GM23338 (cell line): ENCODE data around the gene UTP4. TPM values are rescaled to one million over a fixed set of nuclear protein-coding genes. Genes with fewer than 3 reads are reported as not detected.

Source experiments
- ATAC-seq: fragments of 200-7000 bp; cut with Tn5 transposase; 3 replicates; pipeline ENCODE4 v1.9.1; 2020
- DNase-seq: peaks from one replicate; pipeline ENCODE4 v3.0.0-alpha.2; 2015; ENCODE audit warnings: low spot score
- H2AFZ ChIP-seq: fragments of 200-600 bp; sonication (generic); 2 replicates; pipeline ENCODE4 v1.8.0; 2016; ENCODE audit warnings: antibody characterized with exemption, mild to moderate bottlenecking, moderate library complexity
- H3F3A ChIP-seq: fragments of 200-600 bp; sonication (generic); replicated peaks from 2 replicates; pipeline ENCODE4 v1.8.0; 2017; ENCODE audit warnings: antibody characterized with exemption, mixed run types, low read depth
- H3K27ac ChIP-seq: fragments of 200-600 bp; sonication (generic); 2 replicates; pipeline ENCODE4 v1.6.1; 2016; ENCODE audit warnings: low read depth
- H3K27me3 ChIP-seq: fragments of 200-600 bp; sonication (generic); 2 replicates; pipeline ENCODE4 v1.8.0; 2016; ENCODE audit warnings: mild to moderate bottlenecking, mixed run types, moderate library complexity; ENCODE audit not compliant: insufficient read depth
- H3K36me3 ChIP-seq: fragments of 200-600 bp; sonication (generic); 2 replicates; pipeline ENCODE4 v1.8.0; 2016; ENCODE audit warnings: mild to moderate bottlenecking; ENCODE audit not compliant: insufficient read depth
- H3K4me1 ChIP-seq: fragments of 200-600 bp; sonication (generic); 2 replicates; pipeline ENCODE4 v1.8.0; 2016; ENCODE audit warnings: mild to moderate bottlenecking, moderate library complexity; ENCODE audit not compliant: insufficient read depth
- H3K4me2 ChIP-seq: fragments of 200-600 bp; sonication (generic); 2 replicates; pipeline ENCODE4 v1.7.1; 2017; ENCODE audit warnings: mixed run types
- H3K4me3 ChIP-seq: fragments of 200-600 bp; sonication (generic); 2 replicates; pipeline ENCODE4 v1.6.1; 2016; ENCODE audit warnings: mixed run types
- H3K79me2 ChIP-seq: fragments of 200-600 bp; sonication (generic); replicated peaks from 2 replicates; pipeline ENCODE4 v1.8.0; 2017; ENCODE audit warnings: mild to moderate bottlenecking; ENCODE audit not compliant: insufficient read depth
- H3K9me2 ChIP-seq: fragments of 200-600 bp; sonication (generic); 2 replicates; pipeline ENCODE4 v1.8.0; 2017; ENCODE audit not compliant: insufficient read depth
- H4K20me1 ChIP-seq: fragments of 200-600 bp; sonication (generic); replicated peaks from 2 replicates; pipeline ENCODE4 v1.8.0; 2017; ENCODE audit warnings: mild to moderate bottlenecking; ENCODE audit not compliant: insufficient read depth
- H3K27ac Mint-ChIP-seq: 2 replicates; pipeline ENCODE4 v1.8.0; 2020; ENCODE audit warnings: inconsistent platforms, mild to moderate bottlenecking, moderate library complexity, mixed read lengths
- H3K27me3 Mint-ChIP-seq: 3 replicates; pipeline ENCODE4 v1.8.0; 2022; ENCODE audit warnings: low read depth, mild to moderate bottlenecking, moderate library complexity, mixed read lengths, inconsistent platforms; ENCODE audit not compliant: insufficient read depth, poor library complexity
- H3K36me3 Mint-ChIP-seq: 3 replicates; pipeline ENCODE4 v1.8.0; 2021; ENCODE audit warnings: low read depth, mild to moderate bottlenecking, inconsistent platforms, moderate library complexity, mixed read lengths
- H3K4me1 Mint-ChIP-seq: 3 replicates; pipeline ENCODE4 v1.8.0; 2020; ENCODE audit warnings: mild to moderate bottlenecking, inconsistent platforms, mixed read lengths
- H3K4me3 Mint-ChIP-seq: 3 replicates; pipeline ENCODE4 v1.8.0; 2021; ENCODE audit warnings: moderate library complexity, mild to moderate bottlenecking, inconsistent platforms, mixed read lengths
- H3K9me3 Mint-ChIP-seq: 3 replicates; pipeline ENCODE4 v1.8.0; 2020; ENCODE audit warnings: moderate library complexity, mild to moderate bottlenecking, inconsistent platforms, mixed read lengths
- CREB1 ChIP-seq: fragments of 250-450 bp; sonication (Bioruptor Pico); IDR thresholded peaks from 2 replicates; pipeline ENCODE4 v1.5.0; 2020; ENCODE audit warnings: low read depth, mild to moderate bottlenecking, moderate library complexity
- JUNB ChIP-seq: IDR thresholded peaks from one replicate; pipeline ENCODE4 v1.6.1; 2016; ENCODE audit warnings: antibody characterized with exemption; ENCODE audit not compliant: unreplicated experiment
- NANOG ChIP-seq: IDR thresholded peaks from 2 replicates; pipeline ENCODE4 v1.6.1; 2016; ENCODE audit warnings: antibody characterized with exemption, borderline replicate concordance
- POLR2AphosphoS5 ChIP-seq: IDR thresholded peaks from 2 replicates; pipeline ENCODE4 v1.6.1; 2016; ENCODE audit warnings: antibody characterized with exemption, low read depth
- long read RNA-seq: library from polyadenylated mRNA; unstranded; transcript quantifications from one replicate; pipeline ENCODE4 v2.0.0, GENCODE V29; 2020; ENCODE audit not compliant: unreplicated experiment
- polyA plus RNA-seq: library from polyadenylated mRNA; unstranded; fragments of >200 nt; fragmentation: Nextera tagmentation; extraction: Ambion mirVana; gene quantifications from 2 replicates; pipeline ENCODE4 v1.2.1, GENCODE V29; 2016
- total RNA-seq: library from RNA; depleted of rRNA; stranded (reverse); fragments of >200 nt; shearing (Covaris generic); gene quantifications from 2 replicates; pipeline ENCODE4 v1.2.3, GENCODE V29; 2014; rRNA removed
- TF ChIP-seq, protein P1 (sequence below), 2 experiments: fragments of 200-600 bp in 1 of 2; sonication (generic) in 1 of 2; conservative IDR thresholded peaks; 2 replicates each; pipeline versions ENCODE4 v1.5.1 to v1.6.1; 2016 to 2017; ENCODE audit warnings: antibody characterized with exemption in 2 of 2, low read depth in 2 of 2, mild to moderate bottlenecking in 2 of 2, moderate library complexity in 1 of 2
- TF ChIP-seq, protein P2 (sequence below): IDR thresholded peaks from one replicate; pipeline ENCODE4 v1.6.1; 2018; ENCODE audit warnings: antibody characterized with exemption; ENCODE audit not compliant: unreplicated experiment

The UTP4 gene
- total RNA-seq: 66.6 and 76.7 TPM in 2 replicates
- polyA plus RNA-seq: 63.2 TPM in 2 replicates
- long read RNA-seq, transcript UTP4-201 (17 exons, 2,322 nt): major isoform, 37 of 58 reads
- long read RNA-seq, transcript UTP4-203 (17 exons, 2,186 nt): minor isoform, 6 of 58 reads
- long read RNA-seq, partial matches to known transcripts: 6 of 58 reads
- long read RNA-seq, other reads (novel, unspliced or antisense): 9 of 58 reads

DNA sequence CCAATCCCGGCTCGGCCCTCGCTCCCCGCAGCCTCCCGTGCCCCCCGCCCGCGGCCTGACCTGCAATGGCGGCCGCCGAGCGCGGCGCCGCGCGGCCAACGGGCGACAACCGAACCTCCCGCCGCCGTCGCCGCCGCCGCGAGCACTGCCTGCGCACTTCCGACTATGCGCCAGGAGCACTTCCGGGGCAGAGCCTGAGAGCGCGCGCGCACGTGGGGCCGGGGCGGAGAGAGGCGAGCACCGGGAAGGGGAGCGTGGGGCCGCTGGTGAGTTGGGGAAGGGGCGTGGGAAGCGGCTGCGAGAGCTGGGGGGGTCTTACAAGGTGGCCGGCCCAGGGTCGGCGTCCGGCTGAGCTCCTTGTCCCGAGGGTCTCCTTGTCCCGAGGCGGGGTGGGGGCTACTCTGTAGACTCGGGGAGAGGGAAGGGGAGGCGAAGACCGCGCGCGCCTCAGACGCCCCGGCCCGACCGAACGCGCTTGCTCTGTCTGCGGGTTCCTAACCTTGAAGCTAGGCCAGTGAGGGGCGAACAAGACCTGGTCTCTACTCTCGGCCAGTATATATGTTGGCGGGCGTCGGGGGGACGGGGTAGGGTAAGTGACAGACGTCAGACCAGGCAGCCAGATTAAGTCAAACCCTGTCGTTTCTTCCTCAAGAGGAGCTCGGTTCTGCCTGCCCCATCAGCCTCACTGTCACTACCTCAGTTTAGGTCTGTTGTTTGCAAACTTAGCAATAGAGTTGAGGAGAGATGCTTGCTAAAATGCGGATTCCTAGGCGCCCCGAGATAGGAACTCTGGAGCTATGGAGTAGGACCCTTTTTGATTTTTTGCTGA is at the start of gene UTP4, which contains the start of gene CHTF8:
Gene UTP4 (plus strand): TSS at position 226 of the 829 bp plus-strand sequence. CDS start 811 bp downstream, outside the sequence.
Gene CHTF8 (minus strand): TSS at position 165 of the 829 bp plus-strand sequence. CDS start 11,130 bp downstream, outside the sequence.
- Histone ChIP-seq H3K4me2 (peak within 1 kb of the TSS; percentile 99), H3K27me3 (no peaks in the 10 kb centered on the region), H2AFZ (peak within 1 kb of the TSS; percentile 81; the same call in 1 of the 2 replicates), H3K4me1 (peaks cover 18% of the 10 kb centered on the region), H3K4me3 (peak within 1 kb of the TSS; percentile 99), H3K36me3 (peaks cover 15% of the 10 kb centered on the region), H4K20me1 (peaks cover 47% of the 10 kb centered on the region), H3K79me2 (peaks cover 93% of the 10 kb centered on the region), H3F3A (peaks cover 23% of the 10 kb centered on the region), H3K9me2 (no peaks in the 10 kb centered on the region), H3K27ac (peak within 1 kb of the TSS; percentile 100)
- peak; percentile 85 for ATAC-seq
- peaks cover 55% of the 10 kb centered on the region for H3K36me3 Mint-ChIP-seq
- H3K27me3 Mint-ChIP-seq: peaks cover 12% of the 10 kb centered on the region
- peak within 1 kb of the TSS; percentile 96 for H3K4me3 Mint-ChIP-seq
- no peaks in the 10 kb centered on the region for H3K9me3 Mint-ChIP-seq
- H3K27ac Mint-ChIP-seq: peak within 1 kb of the TSS; percentile 98
- H3K4me1 Mint-ChIP-seq: peaks cover 34% of the 10 kb centered on the region
- peak; percentile 88 for DNase-seq
- peak; percentile 64 for TF ChIP-seq CREB1 (CRISPR knock-in tag)
- peak; percentile 79 for TF ChIP-seq POLR2AphosphoS5
- no peak for TF ChIP-seq JUNB

GRCh38 chr16:69083306-69083941 is 49.0 kb upstream of the UTP4 start:
- peak overlapping the region; percentile 62; the same call in 1 of the 2 replicates for H3K4me2 ChIP-seq
- no peaks in the 10 kb centered on the region for H3K9me3 Mint-ChIP-seq
- H3K27ac Mint-ChIP-seq: no peak overlapping the region
- peaks cover 7% of the 10 kb centered on the region; the same call in 1 of the 2 replicates for H3K9me2 ChIP-seq
- peaks cover 25% of the 10 kb centered on the region for H3K4me1 ChIP-seq
- no peaks in the 10 kb centered on the region for H3K27me3 ChIP-seq
- H4K20me1 ChIP-seq: no peaks in the 10 kb centered on the region
- H2AFZ ChIP-seq: no peak overlapping the region
- no peak overlapping the region for H3K4me3 Mint-ChIP-seq
- ATAC-seq (peak; percentile 85), DNase-seq (no peak)
- no peak overlapping the region for H3K4me3 ChIP-seq
- 0 out of 2 replicates have a peak overlapping the region, but pooled peaks have one; percentile 15 for H3K27ac ChIP-seq
- peaks cover 24% of the 10 kb centered on the region for H3K4me1 Mint-ChIP-seq
- H3F3A ChIP-seq: peaks cover 9% of the 10 kb centered on the region; the same call in 1 of the 2 replicates
- no peaks in the 10 kb centered on the region for H3K36me3 ChIP-seq
- no peaks in the 10 kb centered on the region for H3K79me2 ChIP-seq
- H3K36me3 Mint-ChIP-seq: peaks cover 17% of the 10 kb centered on the region; the same call in 1 of the 3 replicates
- peaks cover 8% of the 10 kb centered on the region for H3K27me3 Mint-ChIP-seq
- TF ChIP-seq, protein P1, sequence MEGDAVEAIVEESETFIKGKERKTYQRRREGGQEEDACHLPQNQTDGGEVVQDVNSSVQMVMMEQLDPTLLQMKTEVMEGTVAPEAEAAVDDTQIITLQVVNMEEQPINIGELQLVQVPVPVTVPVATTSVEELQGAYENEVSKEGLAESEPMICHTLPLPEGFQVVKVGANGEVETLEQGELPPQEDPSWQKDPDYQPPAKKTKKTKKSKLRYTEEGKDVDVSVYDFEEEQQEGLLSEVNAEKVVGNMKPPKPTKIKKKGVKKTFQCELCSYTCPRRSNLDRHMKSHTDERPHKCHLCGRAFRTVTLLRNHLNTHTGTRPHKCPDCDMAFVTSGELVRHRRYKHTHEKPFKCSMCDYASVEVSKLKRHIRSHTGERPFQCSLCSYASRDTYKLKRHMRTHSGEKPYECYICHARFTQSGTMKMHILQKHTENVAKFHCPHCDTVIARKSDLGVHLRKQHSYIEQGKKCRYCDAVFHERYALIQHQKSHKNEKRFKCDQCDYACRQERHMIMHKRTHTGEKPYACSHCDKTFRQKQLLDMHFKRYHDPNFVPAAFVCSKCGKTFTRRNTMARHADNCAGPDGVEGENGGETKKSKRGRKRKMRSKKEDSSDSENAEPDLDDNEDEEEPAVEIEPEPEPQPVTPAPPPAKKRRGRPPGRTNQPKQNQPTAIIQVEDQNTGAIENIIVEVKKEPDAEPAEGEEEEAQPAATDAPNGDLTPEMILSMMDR (conservative IDR thresholded peaks at IDR 0.05; ENCODE audit: low read depth in 2 of 2): peak; percentile 46 to 82
- TF ChIP-seq, protein P2, sequence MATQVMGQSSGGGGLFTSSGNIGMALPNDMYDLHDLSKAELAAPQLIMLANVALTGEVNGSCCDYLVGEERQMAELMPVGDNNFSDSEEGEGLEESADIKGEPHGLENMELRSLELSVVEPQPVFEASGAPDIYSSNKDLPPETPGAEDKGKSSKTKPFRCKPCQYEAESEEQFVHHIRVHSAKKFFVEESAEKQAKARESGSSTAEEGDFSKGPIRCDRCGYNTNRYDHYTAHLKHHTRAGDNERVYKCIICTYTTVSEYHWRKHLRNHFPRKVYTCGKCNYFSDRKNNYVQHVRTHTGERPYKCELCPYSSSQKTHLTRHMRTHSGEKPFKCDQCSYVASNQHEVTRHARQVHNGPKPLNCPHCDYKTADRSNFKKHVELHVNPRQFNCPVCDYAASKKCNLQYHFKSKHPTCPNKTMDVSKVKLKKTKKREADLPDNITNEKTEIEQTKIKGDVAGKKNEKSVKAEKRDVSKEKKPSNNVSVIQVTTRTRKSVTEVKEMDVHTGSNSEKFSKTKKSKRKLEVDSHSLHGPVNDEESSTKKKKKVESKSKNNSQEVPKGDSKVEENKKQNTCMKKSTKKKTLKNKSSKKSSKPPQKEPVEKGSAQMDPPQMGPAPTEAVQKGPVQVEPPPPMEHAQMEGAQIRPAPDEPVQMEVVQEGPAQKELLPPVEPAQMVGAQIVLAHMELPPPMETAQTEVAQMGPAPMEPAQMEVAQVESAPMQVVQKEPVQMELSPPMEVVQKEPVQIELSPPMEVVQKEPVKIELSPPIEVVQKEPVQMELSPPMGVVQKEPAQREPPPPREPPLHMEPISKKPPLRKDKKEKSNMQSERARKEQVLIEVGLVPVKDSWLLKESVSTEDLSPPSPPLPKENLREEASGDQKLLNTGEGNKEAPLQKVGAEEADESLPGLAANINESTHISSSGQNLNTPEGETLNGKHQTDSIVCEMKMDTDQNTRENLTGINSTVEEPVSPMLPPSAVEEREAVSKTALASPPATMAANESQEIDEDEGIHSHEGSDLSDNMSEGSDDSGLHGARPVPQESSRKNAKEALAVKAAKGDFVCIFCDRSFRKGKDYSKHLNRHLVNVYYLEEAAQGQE: no peak
- TF ChIP-seq NANOG: no peak
